Measurements from ENCODE around the gene HEMGN.
"Not testable (repeated sequence)": the region's sequence is repeated elsewhere in the genome, so short reads cannot be mapped to it uniquely, and the experiment has no call there.

DNA sequence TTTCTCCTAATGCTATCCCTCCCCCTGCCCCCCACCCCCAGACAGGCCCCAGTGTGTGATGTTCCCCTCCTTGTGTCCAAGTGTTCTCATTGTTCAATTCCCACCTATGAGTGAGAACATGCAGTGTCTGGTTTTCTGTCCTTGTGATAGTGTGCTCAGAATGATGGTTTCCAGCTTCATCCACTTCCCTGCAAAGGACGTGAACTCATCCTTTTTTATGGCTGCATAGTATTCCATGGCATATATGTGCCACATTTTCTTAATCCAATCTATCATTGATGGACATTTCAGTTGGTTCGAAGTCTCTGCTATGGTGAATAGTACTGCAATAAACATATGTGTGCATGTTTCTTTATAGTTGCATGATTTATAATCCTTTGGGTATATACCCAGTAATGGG, 7.5 kb upstream of the HEMGN start:
- TF ChIP-seq, protein P1, sequence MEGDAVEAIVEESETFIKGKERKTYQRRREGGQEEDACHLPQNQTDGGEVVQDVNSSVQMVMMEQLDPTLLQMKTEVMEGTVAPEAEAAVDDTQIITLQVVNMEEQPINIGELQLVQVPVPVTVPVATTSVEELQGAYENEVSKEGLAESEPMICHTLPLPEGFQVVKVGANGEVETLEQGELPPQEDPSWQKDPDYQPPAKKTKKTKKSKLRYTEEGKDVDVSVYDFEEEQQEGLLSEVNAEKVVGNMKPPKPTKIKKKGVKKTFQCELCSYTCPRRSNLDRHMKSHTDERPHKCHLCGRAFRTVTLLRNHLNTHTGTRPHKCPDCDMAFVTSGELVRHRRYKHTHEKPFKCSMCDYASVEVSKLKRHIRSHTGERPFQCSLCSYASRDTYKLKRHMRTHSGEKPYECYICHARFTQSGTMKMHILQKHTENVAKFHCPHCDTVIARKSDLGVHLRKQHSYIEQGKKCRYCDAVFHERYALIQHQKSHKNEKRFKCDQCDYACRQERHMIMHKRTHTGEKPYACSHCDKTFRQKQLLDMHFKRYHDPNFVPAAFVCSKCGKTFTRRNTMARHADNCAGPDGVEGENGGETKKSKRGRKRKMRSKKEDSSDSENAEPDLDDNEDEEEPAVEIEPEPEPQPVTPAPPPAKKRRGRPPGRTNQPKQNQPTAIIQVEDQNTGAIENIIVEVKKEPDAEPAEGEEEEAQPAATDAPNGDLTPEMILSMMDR (IDR thresholded peaks at IDR 0.05) = not testable (repeated sequence)
- TF ChIP-seq POLR2A (IDR thresholded peaks at IDR 0.05) = not testable (repeated sequence)

Data from right lobe of liver (tissue), 4 donors.